Activated T-cell treated with anti-CD3 and anti-CD28 coated beads for 1 hour (primary cell): ENCODE data around the gene COL6A1.

Experiments used
- DNase-seq: peaks from one replicate; pipeline ENCODE4 v3.0.0-alpha.2; 2020; ENCODE audit warnings: low read depth

COL6A1 gene

GRCh38 chr21:46051379-46051770 lies 69.8 kb downstream of the COL6A1 start:
- DNase-seq: no peak

GRCh38 chr21:46051821-46052675 lies 70.5 kb downstream of the COL6A1 start:
- no peak for DNase-seq

- DNase-seq: no peak
Observed at GRCh38 chr21:46052703-46053651, 71.4 kb downstream of the COL6A1 start.

- DNase-seq: no peak
Observed at GRCh38 chr21:46054031-46054430, 72.5 kb downstream of the COL6A1 start.

GRCh38 chr21:46054451-46054881 lies 72.9 kb downstream of the COL6A1 start:
- no peak for DNase-seq
